HG03159 (cell line): ENCODE measurements around the gene SCN2B.

Source experiments
- ATAC-seq: cut with Tn5 transposase; IDR thresholded peaks from one replicate; pipeline ENCODE4 v1.9.1; 2021; ENCODE audit warnings: mild to moderate bottlenecking, moderate library complexity; ENCODE audit not compliant: unreplicated experiment

Gene SCN2B

GRCh38 chr11:118136341-118136740 is 40.1 kb downstream of the SCN2B start:
- ATAC-seq, result no peak

- no peak for ATAC-seq
Observed at GRCh38 chr11:118135796-118136165, 40.7 kb downstream of the SCN2B start.

GRCh38 chr11:118135051-118135795 is 41.2 kb downstream of the SCN2B start:
- ATAC-seq, result no peak

- no peak for ATAC-seq
Observed at GRCh38 chr11:118133816-118134215, 42.6 kb downstream of the SCN2B start.

GRCh38 chr11:118132385-118133151 is 43.9 kb downstream of the SCN2B start:
- ATAC-seq, result no peak

- ATAC-seq, result no peak
Observed at GRCh38 chr11:118129471-118130172, 46.8 kb downstream of the SCN2B start.

- no peak for ATAC-seq
Observed at GRCh38 chr11:118128721-118129470, 47.5 kb downstream of the SCN2B start.

GRCh38 chr11:118128310-118128709 is 48.1 kb downstream of the SCN2B start:
- ATAC-seq, result no peak

GRCh38 chr11:118126082-118126838 is 50.2 kb downstream of the SCN2B start:
- no peak for ATAC-seq

- ATAC-seq, result no peak
Observed at GRCh38 chr11:118124929-118125535, 51.4 kb downstream of the SCN2B start.

- ATAC-seq, result no peak
Observed at GRCh38 chr11:118120793-118121192, 55.6 kb downstream of the SCN2B start.

- no peak for ATAC-seq
Observed at GRCh38 chr11:118117790-118118601, 58.4 kb downstream of the SCN2B start.

GRCh38 chr11:118115048-118115447 is 61.4 kb downstream of the SCN2B start:
- no peak for ATAC-seq

- no peak for ATAC-seq
Observed at GRCh38 chr11:118114266-118114665, 62.2 kb downstream of the SCN2B start.

- ATAC-seq, result no peak
Observed at GRCh38 chr11:118112711-118113430, 63.6 kb downstream of the SCN2B start.
